Omental fat pad (tissue), 4 donors: ENCODE data around the gene EPGN. TPM values are rescaled to one million over a fixed set of nuclear protein-coding genes. Genes with fewer than 3 reads are reported as not detected.

Experiments used
- ATAC-seq: fragments of 150-250 bp; one replicate; pipeline ENCODE4 v1.9.1; 2016; ENCODE audit warnings: mild to moderate bottlenecking, moderate library complexity; ENCODE audit not compliant: low FRiP score
- DNase-seq: peaks from one replicate; pipeline ENCODE4 v3.0.0-alpha.2; 2019; ENCODE audit warnings: low spot score
- CTCF ChIP-seq, 3 donors: fragments of 450-650 bp; IDR thresholded peaks; one replicate each; pipeline ENCODE4 v1.5.1; 2016 to 2017; ENCODE audit warnings: antibody characterized with exemption in 3 of 3, mild to moderate bottlenecking in 3 of 3, moderate library complexity in 2 of 3
- total RNA-seq, 4 donors: library from RNA; depleted of rRNA; stranded (reverse); fragments of >200 nt; gene quantifications; one replicate each; pipeline ENCODE4 v1.1.0, GENCODE V29; 2016

EPGN gene
- total RNA-seq, 4 donors from 2014 or later: 2.5 to 8.4 TPM; not detected in 2

GRCh38 chr4:74304095-74304625 is 4.1 kb upstream of the EPGN start:
- ATAC-seq (no peak), DNase-seq (no peak)
- TF ChIP-seq CTCF (IDR thresholded peaks at IDR 0.05): no peak

- no peak for DNase-seq
- TF ChIP-seq CTCF (IDR thresholded peaks at IDR 0.05): no peak
- ATAC-seq: no peak
Measured at GRCh38 chr4:74305000-74305399, 3.3 kb upstream of the EPGN start.

DNA sequence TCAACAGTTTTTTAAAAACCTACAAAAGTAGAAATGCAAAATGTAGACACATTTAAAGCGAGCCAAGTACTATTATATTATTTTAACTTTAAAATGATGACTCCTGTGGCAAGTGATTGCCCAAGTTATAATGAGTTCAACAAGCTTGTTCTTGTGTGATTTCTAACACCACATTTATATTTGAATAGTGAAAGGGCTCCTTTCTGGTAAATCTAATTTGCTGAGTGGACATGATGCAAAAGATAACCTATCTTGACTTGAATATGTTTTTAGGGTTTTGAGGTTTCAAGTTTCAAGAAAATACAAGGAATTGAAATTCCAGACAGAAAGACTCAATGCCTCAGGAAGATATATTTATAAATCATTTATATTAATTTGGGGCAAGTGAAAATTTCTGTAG is 1.1 kb upstream of the EPGN start:
- no peak for TF ChIP-seq CTCF (IDR thresholded peaks at IDR 0.05)
- DNase-seq: no peak
- no peak for ATAC-seq

DNA sequence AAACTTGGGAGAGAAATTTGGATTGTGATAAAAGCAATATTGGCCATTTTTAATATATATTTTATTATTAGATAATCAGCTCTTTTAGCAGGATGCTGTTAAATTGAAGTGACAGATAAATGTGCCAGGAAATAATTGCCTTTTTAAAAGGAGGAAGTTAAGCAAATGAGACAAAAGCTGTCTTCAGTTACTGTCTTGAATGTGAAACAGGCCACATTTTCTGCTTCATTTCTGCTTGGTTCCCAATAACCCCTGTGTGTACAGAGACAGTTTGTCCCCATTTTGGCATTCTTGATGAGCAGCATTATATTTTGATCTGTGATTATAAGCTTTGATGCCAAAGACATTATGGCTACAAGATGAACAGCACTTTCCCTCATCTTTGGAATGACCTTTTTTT is 953 bp downstream of the EPGN start:
- DNase-seq (no peak), ATAC-seq (no peak)
- no peak for TF ChIP-seq CTCF (IDR thresholded peaks at IDR 0.05)

DNA sequence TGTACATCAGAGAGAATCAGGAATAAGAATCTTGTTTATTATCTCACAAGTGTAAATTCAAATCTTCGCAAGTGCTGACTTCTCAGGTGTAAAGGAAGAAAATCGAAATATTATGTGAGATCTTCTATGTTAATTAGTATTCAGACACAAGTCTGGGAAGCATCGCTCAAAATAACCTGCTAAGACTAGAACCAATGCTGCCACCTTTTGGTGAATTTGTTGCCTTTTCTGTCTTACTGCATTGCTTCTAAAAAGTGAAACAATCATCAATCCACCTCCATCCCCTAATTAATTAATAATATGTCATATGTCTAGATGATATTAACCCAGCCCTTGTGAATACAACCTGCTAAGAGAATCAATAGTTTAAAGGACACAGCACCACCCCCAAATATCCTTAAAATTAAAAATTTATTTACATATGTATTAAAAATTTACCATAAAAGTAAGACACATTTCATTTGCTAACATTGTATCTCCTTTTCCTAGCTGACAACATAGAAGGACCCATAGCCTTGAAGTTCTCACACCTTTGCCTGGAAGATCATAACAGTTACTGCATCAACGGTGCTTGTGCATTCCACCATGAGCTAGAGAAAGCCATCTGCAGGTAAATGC is 3.5 kb downstream of the EPGN start:
- no peak for TF ChIP-seq CTCF (IDR thresholded peaks at IDR 0.05)
- no peak for DNase-seq
- no peak for ATAC-seq

DNA sequence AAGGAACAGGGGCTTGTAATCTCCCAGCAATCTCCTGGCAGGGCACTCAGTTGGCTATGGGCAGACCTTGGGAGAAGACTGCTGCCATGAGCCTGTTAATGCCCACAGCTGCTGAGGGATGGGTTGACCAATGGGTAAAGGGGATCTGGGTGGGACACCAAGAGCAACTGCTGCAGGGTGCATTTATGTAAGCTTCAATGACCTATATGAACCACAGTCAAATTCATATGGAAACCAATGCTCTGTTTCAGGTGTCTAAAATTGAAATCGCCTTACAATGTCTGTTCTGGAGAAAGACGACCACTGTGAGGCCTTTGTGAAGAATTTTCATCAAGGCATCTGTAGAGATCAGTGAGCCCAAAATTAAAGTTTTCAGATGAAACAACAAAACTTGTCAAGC is 6.1 kb downstream of the EPGN start:
- no peak for DNase-seq
- no peak for TF ChIP-seq CTCF (IDR thresholded peaks at IDR 0.05)
- ATAC-seq: no peak

- no peak for DNase-seq
- TF ChIP-seq CTCF (IDR thresholded peaks at IDR 0.05): no peak
- no peak for ATAC-seq
Measured at GRCh38 chr4:74314944-74315343, 6.7 kb downstream of the EPGN start.
